ENCODE measurements around the gene GPRIN1. TPM values are rescaled to one million over a fixed set of nuclear protein-coding genes. Genes with fewer than 3 reads are reported as not detected.

GPRIN1 gene
- total RNA-seq, 4 donors from 2014 or later, result 0.37 to 1.9 (median 0.90) TPM

DNA sequence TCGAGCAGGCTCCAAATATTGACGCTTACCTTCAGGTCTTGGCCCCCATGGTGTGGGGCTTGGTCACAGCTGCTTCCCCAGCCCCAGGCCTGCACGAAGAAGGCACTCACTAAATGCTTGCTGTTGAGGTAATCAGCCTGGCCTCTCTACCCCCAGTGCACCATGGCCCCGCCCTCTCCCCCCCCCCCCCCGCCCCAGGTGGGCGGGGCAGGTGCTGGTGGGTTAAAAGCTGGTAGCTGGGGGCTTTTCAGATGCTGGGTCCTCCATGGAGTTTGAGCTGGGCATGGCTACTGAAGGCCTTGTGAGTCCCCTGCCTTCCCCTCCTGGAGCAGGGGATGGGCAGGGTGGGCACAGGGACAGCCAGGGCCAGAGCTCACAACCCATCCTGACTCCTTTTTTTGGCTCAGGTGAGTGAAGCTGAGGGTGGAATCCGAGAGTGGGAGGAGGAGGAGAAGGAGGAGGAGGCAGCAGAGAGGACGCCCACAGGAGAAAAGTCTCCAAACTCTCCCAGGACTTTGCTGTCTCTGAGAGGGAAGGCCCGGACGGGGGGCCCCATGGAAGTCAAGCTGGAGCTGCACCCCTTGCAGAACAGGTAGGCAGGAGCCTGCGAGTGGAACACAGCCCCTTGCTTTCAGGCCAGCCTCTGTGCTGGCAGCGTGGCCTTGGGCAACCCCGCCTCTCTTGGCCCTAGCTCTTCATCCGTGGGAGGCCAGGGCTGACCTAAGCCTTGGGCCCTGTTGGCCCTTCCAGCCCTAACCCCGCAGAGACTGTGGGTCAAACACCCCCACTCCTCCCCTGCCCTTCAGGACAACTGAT, 32.9 kb upstream of the GPRIN1 start:
- TF ChIP-seq, protein P1, sequence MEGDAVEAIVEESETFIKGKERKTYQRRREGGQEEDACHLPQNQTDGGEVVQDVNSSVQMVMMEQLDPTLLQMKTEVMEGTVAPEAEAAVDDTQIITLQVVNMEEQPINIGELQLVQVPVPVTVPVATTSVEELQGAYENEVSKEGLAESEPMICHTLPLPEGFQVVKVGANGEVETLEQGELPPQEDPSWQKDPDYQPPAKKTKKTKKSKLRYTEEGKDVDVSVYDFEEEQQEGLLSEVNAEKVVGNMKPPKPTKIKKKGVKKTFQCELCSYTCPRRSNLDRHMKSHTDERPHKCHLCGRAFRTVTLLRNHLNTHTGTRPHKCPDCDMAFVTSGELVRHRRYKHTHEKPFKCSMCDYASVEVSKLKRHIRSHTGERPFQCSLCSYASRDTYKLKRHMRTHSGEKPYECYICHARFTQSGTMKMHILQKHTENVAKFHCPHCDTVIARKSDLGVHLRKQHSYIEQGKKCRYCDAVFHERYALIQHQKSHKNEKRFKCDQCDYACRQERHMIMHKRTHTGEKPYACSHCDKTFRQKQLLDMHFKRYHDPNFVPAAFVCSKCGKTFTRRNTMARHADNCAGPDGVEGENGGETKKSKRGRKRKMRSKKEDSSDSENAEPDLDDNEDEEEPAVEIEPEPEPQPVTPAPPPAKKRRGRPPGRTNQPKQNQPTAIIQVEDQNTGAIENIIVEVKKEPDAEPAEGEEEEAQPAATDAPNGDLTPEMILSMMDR (IDR thresholded peaks at IDR 0.05), result no peak
- DNase-seq (ENCODE audit: low spot score) (no peak), ATAC-seq (ENCODE audit: low FRiP score) (no peak)

DNA sequence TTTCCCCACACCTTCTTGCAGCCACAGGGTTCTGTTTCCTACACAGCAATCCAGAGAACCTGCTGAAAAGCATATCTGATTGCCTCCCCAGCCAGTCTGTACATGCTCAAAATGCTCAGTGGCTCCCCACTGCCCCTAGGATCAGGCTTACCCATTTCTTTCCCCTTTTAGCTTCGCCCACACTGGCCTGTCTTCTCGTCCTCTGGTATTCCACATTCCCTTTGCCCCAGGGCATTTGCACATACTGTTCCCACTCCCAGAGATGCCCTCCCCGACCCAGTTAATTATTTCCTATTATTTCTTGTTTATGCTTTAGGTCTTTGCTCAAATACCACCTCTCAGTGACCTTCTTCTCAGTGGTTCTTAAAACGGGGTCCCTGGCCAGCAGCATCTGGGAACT, 30.7 kb upstream of the GPRIN1 start:
- DNase-seq (ENCODE audit: low spot score) (no peak), ATAC-seq (ENCODE audit: low FRiP score) (no peak)
- TF ChIP-seq, protein P1 (IDR thresholded peaks at IDR 0.05), result no peak

DNA sequence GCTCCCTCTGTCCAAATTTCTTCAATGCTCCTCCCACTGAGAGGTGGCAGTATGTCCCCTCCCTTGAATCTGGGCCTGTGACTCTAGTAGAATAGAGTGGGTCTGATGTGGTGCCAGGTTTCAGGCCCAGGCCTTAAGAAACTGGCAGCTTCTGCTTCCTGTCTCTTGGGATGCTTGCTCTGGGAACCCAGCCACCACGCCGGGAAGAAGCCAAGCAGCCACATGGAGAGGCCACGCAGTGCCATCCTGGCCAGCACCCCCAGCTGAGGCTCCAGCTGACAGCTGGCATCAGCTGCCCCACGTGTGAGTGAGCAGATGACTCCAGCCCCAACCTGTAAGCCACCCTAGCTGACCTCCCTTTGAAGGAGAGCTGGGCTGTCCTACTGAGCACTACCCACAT, 30.0 kb upstream of the GPRIN1 start:
- TF ChIP-seq, protein P1 (IDR thresholded peaks at IDR 0.05), result no peak
- DNase-seq (ENCODE audit: low spot score) (no peak), ATAC-seq (ENCODE audit: low FRiP score) (no peak)

DNA sequence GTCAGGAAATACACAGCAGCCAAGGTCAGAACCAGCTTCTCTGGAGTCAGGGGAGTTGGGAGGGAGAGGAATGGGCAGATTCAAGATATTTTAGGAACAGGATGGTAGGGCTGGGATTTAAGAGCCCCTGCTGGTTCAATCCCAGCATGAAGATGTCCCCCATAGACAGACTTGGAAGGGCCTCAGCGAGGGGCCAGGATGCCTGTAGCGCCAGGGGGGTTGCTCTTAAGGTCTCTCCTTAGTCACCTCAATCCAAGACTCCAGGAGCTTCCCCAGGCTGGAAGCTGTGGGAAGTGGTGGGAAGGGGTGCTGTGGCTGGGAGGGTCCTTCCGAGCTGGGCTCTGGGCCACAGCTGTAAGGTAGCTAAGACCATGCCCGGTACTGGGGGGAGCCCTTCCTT, 29.3 kb upstream of the GPRIN1 start:
- DNase-seq (ENCODE audit: low spot score), result no peak
- no peak for ATAC-seq (ENCODE audit: low FRiP score)
- TF ChIP-seq, protein P1 (IDR thresholded peaks at IDR 0.05), result no peak

DNA sequence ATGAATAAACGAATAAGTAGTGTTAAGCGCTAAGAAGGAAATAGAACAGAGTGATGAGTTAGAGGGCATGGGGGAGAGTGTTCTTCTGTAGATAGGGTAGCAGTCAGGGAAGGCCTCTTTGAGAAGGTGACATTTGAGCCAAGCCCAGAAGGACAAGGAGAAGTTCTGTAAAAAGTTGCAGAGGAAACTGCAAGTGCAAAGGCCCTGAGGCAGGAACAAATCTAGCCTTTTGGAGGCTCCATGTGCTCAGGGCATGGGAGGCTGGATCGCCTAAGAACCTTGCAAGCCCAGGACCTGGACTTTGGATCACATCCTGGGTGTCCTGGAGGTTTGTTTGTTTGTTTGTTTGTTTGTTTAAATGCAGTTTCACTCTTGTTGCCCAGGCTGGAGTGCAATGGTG, 28.5 kb upstream of the GPRIN1 start:
- TF ChIP-seq, protein P1 (IDR thresholded peaks at IDR 0.05), result no peak
- ATAC-seq (ENCODE audit: low FRiP score) (no peak), DNase-seq (ENCODE audit: low spot score) (no peak)

DNA sequence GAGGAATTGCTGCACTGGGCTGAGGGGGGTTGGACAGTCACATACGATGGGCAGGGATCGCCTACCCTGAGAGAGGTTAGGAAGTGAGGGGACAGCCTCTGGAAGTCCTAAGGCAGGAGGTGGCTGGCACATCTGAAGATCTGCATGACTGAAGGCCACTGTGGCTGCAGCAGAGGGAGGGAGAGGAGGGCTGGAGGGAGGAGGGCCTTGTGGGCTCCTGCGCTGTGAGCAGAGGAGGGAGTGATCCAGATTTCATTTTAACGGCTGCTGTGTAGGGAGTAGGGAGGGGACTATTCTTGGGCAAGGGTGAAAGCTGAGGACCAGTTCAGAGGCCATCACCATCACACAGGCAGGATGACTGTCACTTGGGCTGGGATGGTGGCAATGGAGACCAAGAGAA, 27.6 kb upstream of the GPRIN1 start:
- TF ChIP-seq, protein P1 (IDR thresholded peaks at IDR 0.05), result no peak
- DNase-seq (ENCODE audit: low spot score), result no peak
- no peak for ATAC-seq (ENCODE audit: low FRiP score)

DNA sequence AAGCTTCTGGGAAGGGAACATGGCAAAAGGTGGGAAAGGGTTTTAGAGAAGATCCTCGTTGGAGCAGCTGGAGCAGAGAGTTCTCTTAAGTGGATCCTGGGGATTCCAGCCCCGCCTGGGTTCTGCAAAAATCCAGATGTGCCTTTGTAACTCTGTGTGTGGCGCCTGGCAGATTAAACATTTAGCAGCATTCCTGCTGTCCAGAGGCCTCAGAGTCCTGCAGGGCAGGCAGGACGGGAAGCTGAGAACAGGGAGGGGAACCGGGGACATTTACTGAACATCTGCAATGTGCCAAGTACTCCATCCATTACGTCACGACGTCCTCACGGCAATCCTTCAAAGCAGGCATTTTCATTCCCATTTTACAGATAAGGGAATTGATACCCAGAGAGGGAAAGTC, 26.5 kb upstream of the GPRIN1 start:
- ATAC-seq (ENCODE audit: low FRiP score), result no peak
- no peak for DNase-seq (ENCODE audit: low spot score)
- TF ChIP-seq, protein P1 (IDR thresholded peaks at IDR 0.05), result no peak
